GM04503 (cell line): ENCODE data around the gene RAI1.

ENCODE experiments used
- DNase-seq: peaks from one replicate; pipeline ENCODE4 v3.0.0-alpha.2; 2012; ENCODE audit warnings: low read depth

RAI1 gene

GRCh38 chr17:17719966-17720543, 38.8 kb downstream of the RAI1 start:
- DNase-seq, result no peak

- no peak for DNase-seq
Measured at GRCh38 chr17:17721140-17721668, 39.9 kb downstream of the RAI1 start.

GRCh38 chr17:17722081-17722905, 41.0 kb downstream of the RAI1 start:
- DNase-seq, result no peak

- no peak for DNase-seq
Measured at GRCh38 chr17:17722906-17723353, 41.7 kb downstream of the RAI1 start.

- no peak for DNase-seq
Measured at GRCh38 chr17:17723354-17724261, 42.4 kb downstream of the RAI1 start.

- no peak for DNase-seq
Measured at GRCh38 chr17:17724307-17725010, 43.2 kb downstream of the RAI1 start.

GRCh38 chr17:17725011-17725751, 43.9 kb downstream of the RAI1 start:
- no peak for DNase-seq

GRCh38 chr17:17725752-17726457, 44.6 kb downstream of the RAI1 start:
- no peak for DNase-seq

GRCh38 chr17:17726458-17727060, 45.3 kb downstream of the RAI1 start:
- no peak for DNase-seq

- no peak for DNase-seq
Measured at GRCh38 chr17:17727111-17727659, 45.9 kb downstream of the RAI1 start.

GRCh38 chr17:17728146-17728545, 46.9 kb downstream of the RAI1 start:
- DNase-seq, result no peak

GRCh38 chr17:17728550-17729251, 47.4 kb downstream of the RAI1 start:
- DNase-seq, result no peak

- DNase-seq, result no peak
Measured at GRCh38 chr17:17729620-17730249, 48.5 kb downstream of the RAI1 start.

GRCh38 chr17:17730250-17730935, 49.1 kb downstream of the RAI1 start:
- no peak for DNase-seq

- DNase-seq, result no peak
Measured at GRCh38 chr17:17732444-17732843, 51.2 kb downstream of the RAI1 start.

- no peak for DNase-seq
Measured at GRCh38 chr17:17732892-17733670, 51.8 kb downstream of the RAI1 start.
